Fibroblast of lung (primary cell): ENCODE data around the gene KIF26B.

ENCODE experiments used
- CTCF ChIP-seq, 2 donors: IDR thresholded peaks in 1 of 2; conservative IDR thresholded peaks in 1 of 2; 1 replicate in 1 of 2; 2 replicates in 1 of 2; pipeline ENCODE4 v1.5.1; 2011 to 2012; ENCODE audit warnings: low read length in 2 of 2, control low read depth in 1 of 2, inconsistent platforms in 1 of 2, low read depth in 1 of 2, mild to moderate bottlenecking in 1 of 2
- EZH2 ChIP-seq: IDR thresholded peaks from 2 replicates; pipeline ENCODE4 v1.5.1; 2012; ENCODE audit warnings: low read length, control low read depth, mild to moderate bottlenecking; ENCODE audit errors: missing control alignments

GRCh38 chr1:245221805-245222204, 67.0 kb downstream of the KIF26B start:
- no peak for TF ChIP-seq EZH2
- no peak for TF ChIP-seq CTCF (conservative IDR thresholded peaks at IDR 0.05 in 1 of 2, IDR thresholded peaks at IDR 0.05 in 1 of 2; ENCODE audit: low read depth in 1 of 2, low read length in 2 of 2)
